Measurements from ENCODE around the gene UNKL.

UNKL gene

GRCh38 chr16:1347962-1348361 lies 66.5 kb downstream of the UNKL start:
- ChIA-PET POLR2A (no interaction called here), CTCF (no interaction called here)
- DNase-seq (ENCODE audit: low read depth, low spot score) = no peak
- no peak overlapping the region for H3K4me3 ChIP-seq (ENCODE audit: low read depth, low read length)
- TF ChIP-seq, protein P1, sequence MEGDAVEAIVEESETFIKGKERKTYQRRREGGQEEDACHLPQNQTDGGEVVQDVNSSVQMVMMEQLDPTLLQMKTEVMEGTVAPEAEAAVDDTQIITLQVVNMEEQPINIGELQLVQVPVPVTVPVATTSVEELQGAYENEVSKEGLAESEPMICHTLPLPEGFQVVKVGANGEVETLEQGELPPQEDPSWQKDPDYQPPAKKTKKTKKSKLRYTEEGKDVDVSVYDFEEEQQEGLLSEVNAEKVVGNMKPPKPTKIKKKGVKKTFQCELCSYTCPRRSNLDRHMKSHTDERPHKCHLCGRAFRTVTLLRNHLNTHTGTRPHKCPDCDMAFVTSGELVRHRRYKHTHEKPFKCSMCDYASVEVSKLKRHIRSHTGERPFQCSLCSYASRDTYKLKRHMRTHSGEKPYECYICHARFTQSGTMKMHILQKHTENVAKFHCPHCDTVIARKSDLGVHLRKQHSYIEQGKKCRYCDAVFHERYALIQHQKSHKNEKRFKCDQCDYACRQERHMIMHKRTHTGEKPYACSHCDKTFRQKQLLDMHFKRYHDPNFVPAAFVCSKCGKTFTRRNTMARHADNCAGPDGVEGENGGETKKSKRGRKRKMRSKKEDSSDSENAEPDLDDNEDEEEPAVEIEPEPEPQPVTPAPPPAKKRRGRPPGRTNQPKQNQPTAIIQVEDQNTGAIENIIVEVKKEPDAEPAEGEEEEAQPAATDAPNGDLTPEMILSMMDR (IDR thresholded peaks at IDR 0.05; ENCODE audit: insufficient read depth, low read length, missing control alignments) = no peak

GRCh38 chr16:1347286-1347855 lies 67.1 kb downstream of the UNKL start:
- no peak for DNase-seq (ENCODE audit: low read depth, low spot score)
- ChIA-PET POLR2A (no interaction called here), CTCF (no interaction called here)
- TF ChIP-seq, protein P1 (IDR thresholded peaks at IDR 0.05; ENCODE audit: insufficient read depth, low read length, missing control alignments) = no peak
- no peak overlapping the region for H3K4me3 ChIP-seq (ENCODE audit: low read depth, low read length)

DNA sequence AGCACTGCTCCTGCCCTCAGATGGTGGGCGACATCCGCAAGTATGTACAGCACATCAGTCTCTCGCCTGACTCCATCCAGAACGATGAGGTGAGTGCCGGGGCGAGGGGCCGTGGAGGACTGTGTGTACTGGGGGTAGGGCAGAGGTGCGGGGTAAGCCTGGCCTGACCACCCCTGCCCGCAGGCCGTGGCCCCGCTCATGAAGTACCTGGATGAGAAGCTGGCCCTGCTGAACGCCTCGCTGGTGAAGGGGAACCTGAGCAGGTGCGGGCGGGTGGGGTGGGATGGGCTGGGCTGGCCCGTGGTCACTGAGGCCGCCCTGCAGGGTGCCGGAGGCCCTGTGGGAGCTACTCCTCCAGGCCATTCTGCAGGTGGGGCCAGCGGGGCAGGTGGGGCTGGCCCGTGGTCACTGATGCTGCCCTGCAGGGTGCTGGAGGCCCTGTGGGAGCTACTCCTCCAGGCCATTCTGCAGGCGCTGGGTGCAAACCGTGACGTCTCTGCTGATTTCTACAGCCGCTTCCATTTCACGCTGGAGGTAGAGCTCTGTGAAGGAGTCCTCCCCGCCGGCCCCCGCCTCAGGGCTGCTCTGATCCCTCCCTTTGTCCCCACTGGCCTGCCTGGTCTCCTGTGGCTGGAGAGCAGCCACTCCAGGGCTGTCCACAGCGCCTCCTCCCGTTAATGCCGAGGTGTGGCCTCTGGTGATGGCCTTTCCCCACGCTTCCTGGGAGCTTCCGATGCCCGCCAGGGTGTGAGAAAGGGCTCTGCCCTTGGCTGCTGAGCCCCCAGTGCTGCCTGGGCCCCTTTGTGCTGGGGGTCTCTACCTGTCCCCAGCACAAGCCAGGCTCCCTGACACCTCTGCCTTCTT lies 67.8 kb downstream of the UNKL start:
- no peak for DNase-seq (ENCODE audit: low read depth, low spot score)
- H3K4me3 ChIP-seq (ENCODE audit: low read depth, low read length) = no peak overlapping the region
- POLR2A ChIA-PET = no interaction called here
- CTCF ChIA-PET = no interaction called here
- TF ChIP-seq, protein P1 (IDR thresholded peaks at IDR 0.05; ENCODE audit: insufficient read depth, low read length, missing control alignments) = no peak

GRCh38 chr16:1345651-1346421 lies 68.7 kb downstream of the UNKL start:
- no peak overlapping the region for H3K4me3 ChIP-seq (ENCODE audit: low read depth, low read length)
- no peak for DNase-seq (ENCODE audit: low read depth, low spot score)
- ChIA-PET CTCF (interaction anchor here (1.4 kb wide), 1 partner anchor 18 kb away, joined by 8 read pairs; no protein-coding TSS in a partner anchor), POLR2A (no interaction called here)
- TF ChIP-seq, protein P1 (IDR thresholded peaks at IDR 0.05; ENCODE audit: insufficient read depth, low read length, missing control alignments) = no peak

DNA sequence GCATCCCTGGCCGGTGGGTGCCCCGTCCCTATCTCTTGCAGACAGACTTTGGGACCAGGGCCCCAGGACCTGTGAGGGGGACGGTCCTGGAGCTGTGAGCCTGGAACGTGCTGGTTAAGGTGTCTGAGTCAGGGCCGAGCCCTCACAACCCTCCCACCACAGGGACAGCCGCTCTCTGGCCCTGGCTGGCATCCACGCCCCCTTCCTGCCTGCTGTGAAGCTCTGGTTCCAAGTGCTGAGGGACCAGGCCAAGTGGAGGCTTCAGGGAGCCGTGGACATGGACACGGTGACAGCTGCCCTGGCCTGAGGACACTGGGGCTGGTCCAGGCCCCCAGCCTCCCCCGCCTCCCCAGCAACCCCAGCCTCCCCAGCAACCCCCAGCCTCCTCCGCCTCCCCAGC lies 69.4 kb downstream of the UNKL start:
- no peak overlapping the region for H3K4me3 ChIP-seq (ENCODE audit: low read depth, low read length)
- TF ChIP-seq, protein P1 (IDR thresholded peaks at IDR 0.05; ENCODE audit: insufficient read depth, low read length, missing control alignments) = no peak
- POLR2A ChIA-PET = no interaction called here
- DNase-seq (ENCODE audit: low read depth, low spot score) = no peak
- CTCF ChIA-PET = interaction anchor here (1.4 kb wide), 1 partner anchor 19 kb away, joined by 8 read pairs; no protein-coding TSS in a partner anchor

DNA sequence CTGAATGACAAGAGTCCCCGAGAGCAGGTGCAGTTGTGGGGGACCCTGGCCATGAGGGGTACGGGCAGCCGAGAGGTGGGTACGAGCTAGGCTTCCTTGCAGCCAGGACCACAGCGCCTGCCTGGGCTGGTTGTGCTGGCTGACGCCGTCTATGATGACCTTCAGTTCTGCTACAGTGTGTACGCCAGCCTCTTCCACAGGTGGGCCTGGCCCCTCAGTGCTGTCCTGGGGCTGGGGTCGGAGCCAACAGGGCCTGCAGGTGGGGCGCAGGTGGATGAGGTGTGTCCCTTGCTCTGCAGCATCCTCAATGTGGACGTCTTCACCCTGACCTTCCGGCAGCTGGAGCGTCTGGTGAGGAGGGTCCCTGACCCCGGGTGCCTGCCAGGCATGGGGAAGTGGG lies 70.0 kb downstream of the UNKL start:
- TF ChIP-seq, protein P1 (IDR thresholded peaks at IDR 0.05; ENCODE audit: insufficient read depth, low read length, missing control alignments) = no peak
- CTCF ChIA-PET = interaction anchor here (1.4 kb wide), 1 partner anchor 20 kb away, joined by 8 read pairs; no protein-coding TSS in a partner anchor
- no peak overlapping the region for H3K4me3 ChIP-seq (ENCODE audit: low read depth, low read length)
- no peak for DNase-seq (ENCODE audit: low read depth, low spot score)
- POLR2A ChIA-PET = no interaction called here
